Measurements from ENCODE around the gene DPP3. TPM values are rescaled to one million over a fixed set of nuclear protein-coding genes. Genes with fewer than 3 reads are reported as not detected.

DPP3 gene
- total and polyA plus RNA-seq, 4 experiments from 2014 or later, result 21.0 to 31.0 (median 25.9) TPM

DNA sequence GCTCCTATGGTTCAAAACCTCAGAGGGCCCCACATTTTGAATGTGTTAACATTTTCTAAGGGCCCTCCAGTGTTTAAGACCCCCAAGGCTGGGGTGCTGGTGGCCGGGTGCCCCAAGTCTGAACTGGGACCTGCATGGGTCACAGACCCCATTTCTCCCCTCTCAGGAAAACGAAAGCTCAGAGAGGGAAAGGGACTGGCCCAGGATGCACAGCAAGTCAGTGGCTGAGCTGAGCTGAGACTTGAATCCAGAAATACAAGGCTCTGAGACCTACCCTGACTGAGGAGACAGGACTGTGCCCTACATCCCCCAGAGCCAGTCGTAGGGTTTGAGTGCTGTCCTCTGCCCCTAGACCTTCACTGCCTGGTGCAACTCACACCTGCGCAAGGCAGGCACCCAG is 70.7 kb downstream of the DPP3 start:
- Histone ChIP-seq H3K36me3 (ENCODE audit: insufficient read depth, low read length) (no peaks in the 10 kb centered on the region), H3K4me1 (ENCODE audit: insufficient read depth, low read length) (peaks cover 11% of the 10 kb centered on the region), H3K4me3 (ENCODE audit: low read length in 2 of 2) (no peak overlapping the region), H3K9me3 (ENCODE audit: control insufficient read depth in 1 of 2, low read length in 2 of 2) (no peaks in the 10 kb centered on the region), H3K27me3 (ENCODE audit: insufficient read depth, low read length) (no peaks in the 10 kb centered on the region), H3K27ac (ENCODE audit: low read depth, low read length) (no peak overlapping the region)
- Mint-ChIP-seq H3K9me3 (no peaks in the 10 kb centered on the region), H3K4me3 (no peak overlapping the region), H3K27ac (no peak overlapping the region), H3K27me3 (peaks cover 0 to 2% of the 10 kb centered on the region in 2 donors), H3K36me3 (no peaks in the 10 kb centered on the region), H3K4me1 (peaks cover 0 to 15% (median 5%) of the 10 kb centered on the region in 4 donors)
- intact Hi-C loops (cut with micrococcal nuclease), result no loop called here
- POLR2A ChIA-PET (ENCODE audit: partially characterized antibody), result interaction anchor here (1.1 kb wide), 1 partner anchor 14 kb away, joined by 3 read pairs; no protein-coding TSS in a partner anchor
- DNase-seq, result no peak
- CTCF ChIA-PET (ENCODE audit: partially characterized antibody), result no interaction called here

DNA sequence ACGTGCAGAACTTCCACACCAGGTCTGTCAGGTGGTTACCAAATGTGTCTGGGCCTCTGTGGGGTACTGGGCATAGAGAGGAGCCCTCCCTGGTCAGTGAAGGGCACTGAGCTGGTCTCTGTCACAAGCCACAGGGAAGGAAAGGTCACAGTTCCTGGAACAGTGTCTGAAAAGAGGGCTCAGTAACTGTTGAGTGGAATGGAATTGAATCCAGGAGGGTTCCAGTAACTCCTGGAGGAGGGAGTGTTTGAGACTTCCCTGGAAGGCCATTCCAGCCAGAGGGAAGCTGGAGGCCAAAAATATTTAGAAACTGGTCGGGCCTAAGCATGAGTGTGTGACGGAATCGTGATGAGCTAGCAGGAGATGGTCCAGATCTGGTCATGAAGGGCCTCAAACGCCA is 74.4 kb downstream of the DPP3 start:
- DNase-seq, result no peak
- Mint-ChIP-seq H3K36me3 (no peaks in the 10 kb centered on the region), H3K27me3 (peaks cover 8 to 9% of the 10 kb centered on the region in 2 donors), H3K27ac (no peak overlapping the region), H3K4me1 (peaks cover 0 to 5% (median 2%) of the 10 kb centered on the region in 4 donors), H3K9me3 (no peaks in the 10 kb centered on the region), H3K4me3 (no peak overlapping the region)
- intact Hi-C loops (cut with micrococcal nuclease), result no loop called here
- Histone ChIP-seq H3K27ac (ENCODE audit: low read depth, low read length) (no peak overlapping the region), H3K4me3 (ENCODE audit: low read length in 2 of 2) (no peak overlapping the region), H3K36me3 (ENCODE audit: insufficient read depth, low read length) (no peaks in the 10 kb centered on the region), H3K27me3 (ENCODE audit: insufficient read depth, low read length) (no peaks in the 10 kb centered on the region), H3K9me3 (ENCODE audit: control insufficient read depth in 1 of 2, low read length in 2 of 2) (no peaks in the 10 kb centered on the region), H3K4me1 (ENCODE audit: insufficient read depth, low read length) (peaks cover 4% of the 10 kb centered on the region)
- ChIA-PET POLR2A (ENCODE audit: partially characterized antibody) (interaction anchor here (0.9 to 1.2 kb wide), 2 partner anchors 8 to 286 kb away, joined by 3 read pairs; partner anchors contain the start of genes ACTN3 and ZDHHC24), CTCF (ENCODE audit: partially characterized antibody) (no interaction called here)

GRCh38 chr11:66555416-66555815 is 75.2 kb downstream of the DPP3 start:
- no peaks in the 10 kb centered on the region for H3K36me3 ChIP-seq (ENCODE audit: insufficient read depth, low read length)
- Mint-ChIP-seq H3K36me3 (no peaks in the 10 kb centered on the region), H3K4me1 (peaks cover 0 to 5% (median 2%) of the 10 kb centered on the region in 4 donors), H3K27me3 (peaks cover 8 to 9% of the 10 kb centered on the region in 2 donors), H3K27ac (no peak overlapping the region), H3K4me3 (no peak overlapping the region), H3K9me3 (no peaks in the 10 kb centered on the region)
- intact Hi-C loops (cut with micrococcal nuclease), result no loop called here
- DNase-seq, result no peak
- no peak overlapping the region for H3K4me3 ChIP-seq (ENCODE audit: low read length in 2 of 2)
- CTCF ChIA-PET (ENCODE audit: partially characterized antibody), result no interaction called here
- no peaks in the 10 kb centered on the region for H3K27me3 ChIP-seq (ENCODE audit: insufficient read depth, low read length)
- POLR2A ChIA-PET (ENCODE audit: partially characterized antibody), result interaction anchor here (1.2 kb wide), 1 partner anchor 285 kb away, joined by 3 read pairs; no protein-coding TSS in a partner anchor
- H3K4me1 ChIP-seq (ENCODE audit: insufficient read depth, low read length), result peaks cover 4% of the 10 kb centered on the region
- no peak overlapping the region for H3K27ac ChIP-seq (ENCODE audit: low read depth, low read length)
- H3K9me3 ChIP-seq (ENCODE audit: control insufficient read depth in 1 of 2, low read length in 2 of 2), result no peaks in the 10 kb centered on the region

- POLR2A ChIA-PET (ENCODE audit: partially characterized antibody), result no interaction called here
These were observed 75.9 kb downstream of the DPP3 start for GRCh38 chr11:66556086-66556485.

GRCh38 chr11:66557733-66558326 is 77.6 kb downstream of the DPP3 start:
- DNase-seq, result no peak
- no peaks in the 10 kb centered on the region for H3K9me3 Mint-ChIP-seq
- Histone ChIP-seq H3K4me3 (ENCODE audit: low read length in 2 of 2) (no peak overlapping the region), H3K27me3 (ENCODE audit: insufficient read depth, low read length) (no peaks in the 10 kb centered on the region), H3K36me3 (ENCODE audit: insufficient read depth, low read length) (no peaks in the 10 kb centered on the region), H3K9me3 (ENCODE audit: control insufficient read depth in 1 of 2, low read length in 2 of 2) (no peaks in the 10 kb centered on the region), H3K4me1 (ENCODE audit: insufficient read depth, low read length) (peaks cover 4% of the 10 kb centered on the region), H3K27ac (ENCODE audit: low read depth, low read length) (no peak overlapping the region)
- no peak overlapping the region for H3K27ac Mint-ChIP-seq
- no peaks in the 10 kb centered on the region for H3K36me3 Mint-ChIP-seq
- CTCF ChIA-PET (ENCODE audit: partially characterized antibody), result no interaction called here
- peaks cover 8 to 9% of the 10 kb centered on the region in 2 donors for H3K27me3 Mint-ChIP-seq
- no peak overlapping the region for H3K4me3 Mint-ChIP-seq
- POLR2A ChIA-PET (ENCODE audit: partially characterized antibody), result no interaction called here
- intact Hi-C loops (cut with micrococcal nuclease), result no loop called here
- peaks cover 0 to 5% (median 2%) of the 10 kb centered on the region in 4 donors for H3K4me1 Mint-ChIP-seq

More at GRCh38 chr11:66556086-66556485, 75.9 kb downstream of the DPP3 start:
- Histone ChIP-seq H3K36me3 (ENCODE audit: insufficient read depth, low read length) (no peaks in the 10 kb centered on the region), H3K4me3 (ENCODE audit: low read length in 2 of 2) (no peak overlapping the region), H3K9me3 (ENCODE audit: control insufficient read depth in 1 of 2, low read length in 2 of 2) (no peaks in the 10 kb centered on the region), H3K27ac (ENCODE audit: low read depth, low read length) (no peak overlapping the region), H3K4me1 (ENCODE audit: insufficient read depth, low read length) (peaks cover 4% of the 10 kb centered on the region), H3K27me3 (ENCODE audit: insufficient read depth, low read length) (no peaks in the 10 kb centered on the region)
- peaks cover 0 to 5% (median 2%) of the 10 kb centered on the region in 4 donors for H3K4me1 Mint-ChIP-seq
- peak overlapping the region in 1 of 7 donors; percentile 75 for H3K27ac Mint-ChIP-seq
- intact Hi-C loops (cut with micrococcal nuclease), result no loop called here
- H3K27me3 Mint-ChIP-seq, result peaks cover 8 to 9% of the 10 kb centered on the region in 2 donors
- CTCF ChIA-PET (ENCODE audit: partially characterized antibody), result no interaction called here
- no peak for DNase-seq
- no peaks in the 10 kb centered on the region for H3K9me3 Mint-ChIP-seq
- no peaks in the 10 kb centered on the region for H3K36me3 Mint-ChIP-seq
- no peak overlapping the region for H3K4me3 Mint-ChIP-seq

Other genes with a start within 250 kb of the DPP3 start
- 10 to 100 TPM; 33.6 to 34.0 TPM for gene KLC2, start 222.7 kb upstream of the DPP3 start, total RNA-seq
- 1 to 10 TPM; 1.7 to 7.3 TPM for gene KLC2, start 222.7 kb upstream of the DPP3 start, polyA plus RNA-seq
- 10 to 100 TPM; 76.4 to 79.4 TPM for gene RAB1B, start 211.8 kb upstream of the DPP3 start, total RNA-seq
- gene RAB1B, start 211.8 kb upstream of the DPP3 start, polyA plus RNA-seq, result 10 to 100 TPM in 1 of 2 donors, 1 to 10 TPM in 1; 9.7 to 15.2 TPM
- gene CNIH2, start 202.3 kb upstream of the DPP3 start, total RNA-seq, result 1 to 10 TPM; 1.4 to 1.8 TPM
- not detected for gene CNIH2, start 202.3 kb upstream of the DPP3 start, polyA plus RNA-seq
- gene YIF1A, start 191.3 kb upstream of the DPP3 start, total RNA-seq, result 10 to 100 TPM; 40.4 to 45.1 TPM
- 10 to 100 TPM; 53.4 to 77.5 TPM for gene YIF1A, start 191.3 kb upstream of the DPP3 start, polyA plus RNA-seq
- gene TMEM151A, start 188.5 kb upstream of the DPP3 start, total RNA-seq, result not detected
- gene TMEM151A, start 188.5 kb upstream of the DPP3 start, polyA plus RNA-seq, result not detected
- under 1 TPM in 1 of 2 experiments, not detected in 1; 0.12 TPM for gene CD248, start 163.4 kb upstream of the DPP3 start, total RNA-seq
- under 1 TPM in 1 of 2 donors, not detected in 1; 0.18 TPM for gene CD248, start 163.4 kb upstream of the DPP3 start, polyA plus RNA-seq
- 10 to 100 TPM in 1 of 2 experiments, 1 to 10 TPM in 1; 5.8 to 10.1 TPM for gene RIN1, start 144.0 kb upstream of the DPP3 start, total RNA-seq
- 1 to 10 TPM; 2.1 to 4.9 TPM for gene RIN1, start 144.0 kb upstream of the DPP3 start, polyA plus RNA-seq
- 10 to 100 TPM; 49.8 to 50.8 TPM for gene BRMS1, start 135.3 kb upstream of the DPP3 start, total RNA-seq
- gene BRMS1, start 135.3 kb upstream of the DPP3 start, polyA plus RNA-seq, result 10 to 100 TPM; 70.3 to 78.7 TPM
- 1 to 10 TPM; 9.7 to 9.8 TPM for gene B4GAT1, start 132.8 kb upstream of the DPP3 start, total RNA-seq
- gene B4GAT1, start 132.8 kb upstream of the DPP3 start, polyA plus RNA-seq, result 10 to 100 TPM; 12.2 to 12.7 TPM
- 10 to 100 TPM; 15.0 to 15.5 TPM for gene SLC29A2, start 108.7 kb upstream of the DPP3 start, total RNA-seq
- 1 to 10 TPM in 1 of 2 donors, under 1 TPM in 1; 0.87 to 3.1 TPM for gene SLC29A2, start 108.7 kb upstream of the DPP3 start, polyA plus RNA-seq
- not detected for gene NPAS4, start 59.4 kb upstream of the DPP3 start, total RNA-seq
- not detected for gene NPAS4, start 59.4 kb upstream of the DPP3 start, polyA plus RNA-seq
- gene MRPL11, start 41.6 kb upstream of the DPP3 start, total RNA-seq, result 10 to 100 TPM; 22.0 to 27.9 TPM
- 10 to 100 TPM; 76.9 to 78.1 TPM for gene MRPL11, start 41.6 kb upstream of the DPP3 start, polyA plus RNA-seq
- 10 to 100 TPM; 25.3 to 25.9 TPM for gene PELI3, start 13.5 kb upstream of the DPP3 start, total RNA-seq
- 1 to 10 TPM; 4.0 to 6.8 TPM for gene PELI3, start 13.5 kb upstream of the DPP3 start, polyA plus RNA-seq
- 10 to 100 TPM; 37.3 to 41.3 TPM for gene BBS1, start 30.2 kb downstream of the DPP3 start, total RNA-seq
- 10 to 100 TPM in 1 of 2 donors, 1 to 10 TPM in 1; 8.9 to 15.5 TPM for gene BBS1, start 30.2 kb downstream of the DPP3 start, polyA plus RNA-seq
- gene ZDHHC24, start 65.6 kb downstream of the DPP3 start, total RNA-seq, result 10 to 100 TPM; 24.5 to 27.2 TPM
- 10 to 100 TPM; 12.2 to 15.1 TPM for gene ZDHHC24, start 65.6 kb downstream of the DPP3 start, polyA plus RNA-seq
- under 1 TPM; 0.17 to 0.20 TPM for gene ACTN3, start 66.5 kb downstream of the DPP3 start, total RNA-seq
- gene ACTN3, start 66.5 kb downstream of the DPP3 start, polyA plus RNA-seq, result not detected
- 10 to 100 TPM; 28.1 to 31.7 TPM for gene CTSF, start 88.2 kb downstream of the DPP3 start, total RNA-seq
- 10 to 100 TPM; 13.3 to 18.5 TPM for gene CTSF, start 88.2 kb downstream of the DPP3 start, polyA plus RNA-seq
- not detected for gene CCDC87, start 112.6 kb downstream of the DPP3 start, total RNA-seq
- gene CCDC87, start 112.6 kb downstream of the DPP3 start, polyA plus RNA-seq, result under 1 TPM in 1 of 2 donors, not detected in 1; 0.34 TPM
- gene CCS, start 112.8 kb downstream of the DPP3 start, total RNA-seq, result 10 to 100 TPM; 61.0 to 61.5 TPM
- 10 to 100 TPM; 36.1 to 38.7 TPM for gene CCS, start 112.8 kb downstream of the DPP3 start, polyA plus RNA-seq
- gene RBM14, start 136.2 kb downstream of the DPP3 start, total RNA-seq, result 100 to 1,000 TPM; 158 to 196 TPM
- gene RBM14, start 136.2 kb downstream of the DPP3 start, polyA plus RNA-seq, result 10 to 100 TPM; 66.2 to 78.2 TPM
- 100 to 1,000 TPM; 183 to 189 TPM for gene RBM4, start 158.3 kb downstream of the DPP3 start, total RNA-seq
- 100 to 1,000 TPM; 213 to 231 TPM for gene RBM4, start 158.3 kb downstream of the DPP3 start, polyA plus RNA-seq
- gene RBM4B, start 197.5 kb downstream of the DPP3 start, total RNA-seq, result 10 to 100 TPM; 26.6 to 26.9 TPM
- 10 to 100 TPM in 1 of 2 donors, 1 to 10 TPM in 1; 6.3 to 15.4 TPM for gene RBM4B, start 197.5 kb downstream of the DPP3 start, polyA plus RNA-seq
- gene SPTBN2, start 248.8 kb downstream of the DPP3 start, total RNA-seq, result not detected
- gene SPTBN2, start 248.8 kb downstream of the DPP3 start, polyA plus RNA-seq, result not detected

Measured in CD4-positive, alpha-beta memory T cell (primary cell).